GM23338 (cell line): ENCODE results near the gene TMEM151B. TPM values are rescaled to one million over a fixed set of nuclear protein-coding genes. Genes with fewer than 3 reads are reported as not detected.
A peak's percentile ranks its signal among the peaks of the same experiment; 100 is the strongest.

Experiments used
- ATAC-seq: fragments of 200-7000 bp; cut with Tn5 transposase; 3 replicates; pipeline ENCODE4 v1.9.1; 2020
- DNase-seq: peaks from one replicate; pipeline ENCODE4 v3.0.0-alpha.2; 2015; ENCODE audit warnings: low spot score
- H2AFZ ChIP-seq: fragments of 200-600 bp; sonication (generic); 2 replicates; pipeline ENCODE4 v1.8.0; 2016; ENCODE audit warnings: antibody characterized with exemption, mild to moderate bottlenecking, moderate library complexity
- H3F3A ChIP-seq: fragments of 200-600 bp; sonication (generic); replicated peaks from 2 replicates; pipeline ENCODE4 v1.8.0; 2017; ENCODE audit warnings: antibody characterized with exemption, mixed run types, low read depth
- H3K27ac ChIP-seq: fragments of 200-600 bp; sonication (generic); 2 replicates; pipeline ENCODE4 v1.6.1; 2016; ENCODE audit warnings: low read depth
- H3K27me3 ChIP-seq: fragments of 200-600 bp; sonication (generic); 2 replicates; pipeline ENCODE4 v1.8.0; 2016; ENCODE audit warnings: mild to moderate bottlenecking, mixed run types, moderate library complexity; ENCODE audit not compliant: insufficient read depth
- H3K36me3 ChIP-seq: fragments of 200-600 bp; sonication (generic); 2 replicates; pipeline ENCODE4 v1.8.0; 2016; ENCODE audit warnings: mild to moderate bottlenecking; ENCODE audit not compliant: insufficient read depth
- H3K4me1 ChIP-seq: fragments of 200-600 bp; sonication (generic); 2 replicates; pipeline ENCODE4 v1.8.0; 2016; ENCODE audit warnings: mild to moderate bottlenecking, moderate library complexity; ENCODE audit not compliant: insufficient read depth
- H3K4me2 ChIP-seq: fragments of 200-600 bp; sonication (generic); 2 replicates; pipeline ENCODE4 v1.7.1; 2017; ENCODE audit warnings: mixed run types
- H3K4me3 ChIP-seq: fragments of 200-600 bp; sonication (generic); 2 replicates; pipeline ENCODE4 v1.6.1; 2016; ENCODE audit warnings: mixed run types
- H3K79me2 ChIP-seq: fragments of 200-600 bp; sonication (generic); replicated peaks from 2 replicates; pipeline ENCODE4 v1.8.0; 2017; ENCODE audit warnings: mild to moderate bottlenecking; ENCODE audit not compliant: insufficient read depth
- H3K9me2 ChIP-seq: fragments of 200-600 bp; sonication (generic); 2 replicates; pipeline ENCODE4 v1.8.0; 2017; ENCODE audit not compliant: insufficient read depth
- H4K20me1 ChIP-seq: fragments of 200-600 bp; sonication (generic); replicated peaks from 2 replicates; pipeline ENCODE4 v1.8.0; 2017; ENCODE audit warnings: mild to moderate bottlenecking; ENCODE audit not compliant: insufficient read depth
- H3K27ac Mint-ChIP-seq: 2 replicates; pipeline ENCODE4 v1.8.0; 2020; ENCODE audit warnings: inconsistent platforms, mild to moderate bottlenecking, moderate library complexity, mixed read lengths
- H3K27me3 Mint-ChIP-seq: 3 replicates; pipeline ENCODE4 v1.8.0; 2022; ENCODE audit warnings: low read depth, mild to moderate bottlenecking, moderate library complexity, mixed read lengths, inconsistent platforms; ENCODE audit not compliant: insufficient read depth, poor library complexity
- H3K36me3 Mint-ChIP-seq: 3 replicates; pipeline ENCODE4 v1.8.0; 2021; ENCODE audit warnings: low read depth, mild to moderate bottlenecking, inconsistent platforms, moderate library complexity, mixed read lengths
- H3K4me1 Mint-ChIP-seq: 3 replicates; pipeline ENCODE4 v1.8.0; 2020; ENCODE audit warnings: mild to moderate bottlenecking, inconsistent platforms, mixed read lengths
- H3K4me3 Mint-ChIP-seq: 3 replicates; pipeline ENCODE4 v1.8.0; 2021; ENCODE audit warnings: moderate library complexity, mild to moderate bottlenecking, inconsistent platforms, mixed read lengths
- H3K9me3 Mint-ChIP-seq: 3 replicates; pipeline ENCODE4 v1.8.0; 2020; ENCODE audit warnings: moderate library complexity, mild to moderate bottlenecking, inconsistent platforms, mixed read lengths
- CREB1 ChIP-seq: fragments of 250-450 bp; sonication (Bioruptor Pico); IDR thresholded peaks from 2 replicates; pipeline ENCODE4 v1.5.0; 2020; ENCODE audit warnings: low read depth, mild to moderate bottlenecking, moderate library complexity
- CTCF ChIP-seq, 2 experiments: fragments of 200-600 bp in 1 of 2; sonication (generic) in 1 of 2; conservative IDR thresholded peaks; 2 replicates each; pipeline versions ENCODE4 v1.5.1 to v1.6.1; 2016 to 2017; ENCODE audit warnings: antibody characterized with exemption in 2 of 2, low read depth in 2 of 2, mild to moderate bottlenecking in 2 of 2, moderate library complexity in 1 of 2
- EZH2 ChIP-seq: fragments of 200-600 bp; sonication (generic); IDR thresholded peaks from one replicate; pipeline ENCODE4 v1.8.0; 2017; ENCODE audit warnings: antibody characterized with exemption, mild to moderate bottlenecking, low read depth; ENCODE audit not compliant: unreplicated experiment
- POLR2AphosphoS5 ChIP-seq: IDR thresholded peaks from 2 replicates; pipeline ENCODE4 v1.6.1; 2016; ENCODE audit warnings: antibody characterized with exemption, low read depth
- REST ChIP-seq: IDR thresholded peaks from one replicate; pipeline ENCODE4 v1.6.1; 2018; ENCODE audit warnings: antibody characterized with exemption; ENCODE audit not compliant: unreplicated experiment
- STAT1 ChIP-seq: IDR thresholded peaks from one replicate; pipeline ENCODE4 v1.6.1; 2016; ENCODE audit warnings: antibody characterized with exemption; ENCODE audit not compliant: unreplicated experiment
- ZNF114 ChIP-seq: fragments of 250-450 bp; sonication (Bioruptor Pico); IDR thresholded peaks from 2 replicates; pipeline ENCODE4 v1.5.0; 2020; ENCODE audit warnings: mild to moderate bottlenecking, moderate library complexity
- ZNF331 ChIP-seq: fragments of 250-450 bp; sonication (Bioruptor Pico); IDR thresholded peaks from 2 replicates; pipeline ENCODE4 v1.5.0; 2020; ENCODE audit warnings: low read depth, mild to moderate bottlenecking, moderate library complexity
- polyA plus RNA-seq: library from polyadenylated mRNA; unstranded; fragments of >200 nt; fragmentation: Nextera tagmentation; extraction: Ambion mirVana; gene quantifications from 2 replicates; pipeline ENCODE4 v1.2.1, GENCODE V29; 2016
- total RNA-seq: library from RNA; depleted of rRNA; stranded (reverse); fragments of >200 nt; shearing (Covaris generic); gene quantifications from 2 replicates; pipeline ENCODE4 v1.2.3, GENCODE V29; 2014
- TF ChIP-seq, protein P1 (sequence below): IDR thresholded peaks from 2 replicates; pipeline ENCODE4 v1.6.1; 2016; ENCODE audit warnings: antibody characterized with exemption

The TMEM151B gene
- total and polyA plus RNA-seq, 2 experiments from 2014 or later = 0.91 to 14.6 TPM

GRCh38 chr6:44298055-44298803 lies 28.0 kb downstream of the TMEM151B start:
- Histone ChIP-seq H2AFZ (peak overlapping the region; percentile 66), H3K4me1 (no peaks in the 10 kb centered on the region; the same call in 1 of the 2 replicates), H3F3A (peaks cover 15% of the 10 kb centered on the region; the same call in 1 of the 2 replicates), H4K20me1 (0 out of 2 replicates have a peak, but pooled peaks cover 3% of the 10 kb centered on the region), H3K27me3 (peaks cover 31% of the 10 kb centered on the region), H3K36me3 (no peaks in the 10 kb centered on the region), H3K4me3 (peak overlapping the region; percentile 90), H3K79me2 (no peaks in the 10 kb centered on the region), H3K9me2 (no peaks in the 10 kb centered on the region), H3K27ac (no peak overlapping the region), H3K4me2 (peak overlapping the region; percentile 91)
- H3K36me3 Mint-ChIP-seq = peaks cover 39% of the 10 kb centered on the region
- TF ChIP-seq POLR2AphosphoS5 (peak; percentile 50; the same call in 1 of the 2 replicates), REST (no peak), CREB1 (CRISPR knock-in tag) (no peak), CTCF (conservative IDR thresholded peaks at IDR 0.05; ENCODE audit: low read depth in 2 of 2) (0 out of 4 replicates have a peak, but pooled peaks of 1 of the 2 experiments have one; percentile 14), STAT1 (no peak)
- peaks cover 35% of the 10 kb centered on the region for H3K27me3 Mint-ChIP-seq
- DNase-seq (peak; percentile 56), ATAC-seq (peak; percentile 49)
- peak overlapping the region; percentile 81 for H3K4me3 Mint-ChIP-seq
- no peaks in the 10 kb centered on the region; the same call in 2 of the 3 replicates for H3K9me3 Mint-ChIP-seq
- H3K27ac Mint-ChIP-seq = no peak overlapping the region
- peaks cover 13% of the 10 kb centered on the region for H3K4me1 Mint-ChIP-seq

- H3K4me3 Mint-ChIP-seq = peak overlapping the region; percentile 24; the same call in 1 of the 3 replicates
- H3K27me3 ChIP-seq = peaks cover 31% of the 10 kb centered on the region
- H4K20me1 ChIP-seq = 0 out of 2 replicates have a peak, but pooled peaks cover 3% of the 10 kb centered on the region
- H3K79me2 ChIP-seq = no peaks in the 10 kb centered on the region
- no peak overlapping the region for H2AFZ ChIP-seq
- H3K4me1 Mint-ChIP-seq = peaks cover 13% of the 10 kb centered on the region
- H3K4me1 ChIP-seq = no peaks in the 10 kb centered on the region; the same call in 1 of the 2 replicates
- peaks cover 15% of the 10 kb centered on the region; the same call in 1 of the 2 replicates for H3F3A ChIP-seq
- DNase-seq = no peak
- ATAC-seq = no peak
- peaks cover 30% of the 10 kb centered on the region for H3K27me3 Mint-ChIP-seq
- peaks cover 3% of the 10 kb centered on the region; the same call in 1 of the 2 replicates for H3K36me3 ChIP-seq
- H3K36me3 Mint-ChIP-seq = peaks cover 45% of the 10 kb centered on the region
- no peaks in the 10 kb centered on the region for H3K9me2 ChIP-seq
- no peak overlapping the region for H3K27ac Mint-ChIP-seq
- H3K9me3 Mint-ChIP-seq = no peaks in the 10 kb centered on the region; the same call in 2 of the 3 replicates
- no peak overlapping the region for H3K27ac ChIP-seq
- H3K4me3 ChIP-seq = no peak overlapping the region
- no peak overlapping the region for H3K4me2 ChIP-seq
- TF ChIP-seq REST = no peak
- TF ChIP-seq ZNF331 (CRISPR knock-in tag) = no peak
- TF ChIP-seq STAT1 = no peak
- TF ChIP-seq, protein P1, sequence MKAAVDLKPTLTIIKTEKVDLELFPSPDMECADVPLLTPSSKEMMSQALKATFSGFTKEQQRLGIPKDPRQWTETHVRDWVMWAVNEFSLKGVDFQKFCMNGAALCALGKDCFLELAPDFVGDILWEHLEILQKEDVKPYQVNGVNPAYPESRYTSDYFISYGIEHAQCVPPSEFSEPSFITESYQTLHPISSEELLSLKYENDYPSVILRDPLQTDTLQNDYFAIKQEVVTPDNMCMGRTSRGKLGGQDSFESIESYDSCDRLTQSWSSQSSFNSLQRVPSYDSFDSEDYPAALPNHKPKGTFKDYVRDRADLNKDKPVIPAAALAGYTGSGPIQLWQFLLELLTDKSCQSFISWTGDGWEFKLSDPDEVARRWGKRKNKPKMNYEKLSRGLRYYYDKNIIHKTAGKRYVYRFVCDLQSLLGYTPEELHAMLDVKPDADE = no peak
- no peak; the same call in 1 of the 2 replicates for TF ChIP-seq POLR2AphosphoS5
- no peak for TF ChIP-seq ZNF114 (CRISPR knock-in tag)
- no peak for TF ChIP-seq CTCF (conservative IDR thresholded peaks at IDR 0.05; ENCODE audit: low read depth in 2 of 2)
- TF ChIP-seq EZH2 = no peak
These were observed 28.6 kb downstream of the TMEM151B start for GRCh38 chr6:44298864-44299263.
